Erythroblast (primary cell): ENCODE results near the gene ZSCAN10.

ENCODE experiments used
- DNase-seq, 2 experiments: peaks; one replicate each; lab custom pipeline; 2025; lab: John Stamatoyannopoulos, UW
- GATA1 ChIP-seq: IDR thresholded peaks from 2 replicates; pipeline ENCODE4 v1.6.1; 2011; ENCODE audit warnings: low read depth, mild to moderate bottlenecking, control low read depth, low read length, moderate library complexity
- POLR2A ChIP-seq: IDR thresholded peaks from 2 replicates; pipeline ENCODE4 v1.6.1; 2011; ENCODE audit warnings: mild to moderate bottlenecking, low read length

ZSCAN10 gene

GRCh38 chr16:3098459-3099394 is at the start of gene ZSCAN10:
Gene ZSCAN10 (minus strand): TSS chr16:3099294. CDS start chr16:3092937, 6,357 bp downstream.
- TF ChIP-seq POLR2A (no peak), GATA1 (no peak)
- no peak for DNase-seq

- TF ChIP-seq POLR2A: no peak
- no peak for TF ChIP-seq GATA1
- no peak for DNase-seq
Measured at GRCh38 chr16:3148256-3149192, 49.4 kb upstream of the ZSCAN10 start.

GRCh38 chr16:3147757-3148104 is 48.6 kb upstream of the ZSCAN10 start:
- no peak for TF ChIP-seq POLR2A
- no peak for TF ChIP-seq GATA1
- no peak for DNase-seq

GRCh38 chr16:3147046-3147756 is 48.1 kb upstream of the ZSCAN10 start:
- DNase-seq: no peak
- TF ChIP-seq GATA1: no peak
- no peak for TF ChIP-seq POLR2A

- DNase-seq: no peak
- TF ChIP-seq POLR2A (no peak), GATA1 (no peak)
Measured at GRCh38 chr16:3145660-3146059, 46.6 kb upstream of the ZSCAN10 start.

- TF ChIP-seq GATA1 (no peak), POLR2A (no peak)
- DNase-seq: no peak
Measured at GRCh38 chr16:3145151-3145550, 46.1 kb upstream of the ZSCAN10 start.

- TF ChIP-seq GATA1 (no peak), POLR2A (no peak)
- no peak for DNase-seq
Measured at GRCh38 chr16:3144321-3144983, 45.4 kb upstream of the ZSCAN10 start.

- TF ChIP-seq POLR2A: no peak
- TF ChIP-seq GATA1: no peak
- DNase-seq: no peak
Measured at GRCh38 chr16:3143598-3144320, 44.7 kb upstream of the ZSCAN10 start.

- no peak for DNase-seq
- no peak for TF ChIP-seq POLR2A
- no peak for TF ChIP-seq GATA1
Measured at GRCh38 chr16:3143189-3143588, 44.1 kb upstream of the ZSCAN10 start.

GRCh38 chr16:3142770-3143169 is 43.7 kb upstream of the ZSCAN10 start:
- TF ChIP-seq POLR2A: no peak

GRCh38 chr16:3142327-3142726 is 43.2 kb upstream of the ZSCAN10 start:
- TF ChIP-seq GATA1 (no peak), POLR2A (no peak)
- no peak for DNase-seq

More at GRCh38 chr16:3142770-3143169, 43.7 kb upstream of the ZSCAN10 start:
- DNase-seq: no peak

- no peak for TF ChIP-seq GATA1
- TF ChIP-seq POLR2A: no peak
- no peak for DNase-seq
Measured at GRCh38 chr16:3141781-3142311, 42.8 kb upstream of the ZSCAN10 start.
